HG03565 (cell line): Measurements from ENCODE around the gene SRSF3.
"Not testable (repeated sequence)": the region's sequence is repeated elsewhere in the genome, so short reads cannot be mapped to it uniquely, and the experiment has no call there.

Experiments
- ATAC-seq: cut with Tn5 transposase; IDR thresholded peaks from one replicate; pipeline ENCODE4 v1.9.1; 2021; ENCODE audit warnings: mild to moderate bottlenecking, moderate library complexity; ENCODE audit not compliant: unreplicated experiment

The SRSF3 gene

DNA sequence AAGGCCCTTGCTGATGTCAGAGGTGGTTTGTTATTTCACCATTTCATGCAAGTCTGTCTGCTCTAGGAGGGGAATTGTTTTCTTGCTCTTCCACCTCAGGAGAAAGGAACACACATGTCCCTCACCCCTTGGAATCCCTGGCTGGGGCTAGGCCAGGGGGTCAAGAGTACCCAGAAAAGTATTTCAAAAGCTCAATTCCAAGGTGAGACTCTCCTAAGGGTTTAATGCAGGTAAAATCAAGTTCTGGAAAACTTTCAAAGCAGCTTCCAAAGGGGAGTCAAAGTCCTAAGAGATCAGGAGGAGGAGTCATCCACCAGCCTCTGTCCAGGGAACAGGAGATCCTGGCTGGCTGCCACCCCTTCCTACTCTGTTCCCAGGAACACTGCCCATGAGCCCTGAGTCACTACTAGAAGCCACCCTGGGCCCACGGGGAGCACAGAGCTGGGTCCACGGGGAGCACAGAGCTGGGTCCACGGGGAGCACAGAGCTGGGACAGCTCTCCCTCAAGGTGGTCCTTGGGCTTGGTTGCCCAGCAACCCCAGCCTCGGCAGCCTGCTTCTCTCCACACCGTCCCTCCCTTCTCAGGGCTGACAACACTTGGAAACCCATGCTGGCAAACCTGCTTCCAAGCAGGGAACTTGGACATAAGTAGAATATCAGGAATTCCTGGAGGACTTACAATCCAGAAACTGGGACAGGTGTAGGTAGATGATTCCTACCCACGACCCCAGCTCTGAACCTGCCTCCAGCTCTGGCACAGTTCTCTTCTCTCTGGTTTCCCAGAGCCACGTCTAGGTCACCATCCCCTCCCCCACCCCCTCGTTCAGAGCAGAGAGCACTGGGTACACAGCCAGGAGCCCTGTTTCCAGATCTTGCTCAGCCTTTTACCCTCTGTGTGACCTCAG is 49.0 kb downstream of the SRSF3 start:
- no peak for ATAC-seq

DNA sequence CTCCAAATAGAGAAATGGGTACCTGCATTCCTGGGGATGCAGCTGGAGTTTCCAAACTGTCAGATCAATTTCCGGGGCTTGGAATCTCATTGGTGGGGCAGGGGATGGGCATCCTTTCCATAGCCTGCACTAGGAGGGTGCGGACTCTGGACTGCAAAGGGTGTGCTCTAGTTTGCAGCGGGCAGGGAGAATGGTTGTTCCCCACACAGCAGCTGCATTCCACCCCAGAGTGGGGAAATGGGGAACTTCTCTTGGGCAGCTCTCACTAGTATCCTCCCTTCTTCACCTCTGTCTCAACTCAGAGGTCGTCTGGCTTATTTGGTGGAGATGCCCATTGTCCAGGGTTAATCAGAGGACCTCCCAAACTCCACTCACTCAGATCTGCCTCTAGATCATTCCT is 49.8 kb downstream of the SRSF3 start:
- no peak for ATAC-seq

DNA sequence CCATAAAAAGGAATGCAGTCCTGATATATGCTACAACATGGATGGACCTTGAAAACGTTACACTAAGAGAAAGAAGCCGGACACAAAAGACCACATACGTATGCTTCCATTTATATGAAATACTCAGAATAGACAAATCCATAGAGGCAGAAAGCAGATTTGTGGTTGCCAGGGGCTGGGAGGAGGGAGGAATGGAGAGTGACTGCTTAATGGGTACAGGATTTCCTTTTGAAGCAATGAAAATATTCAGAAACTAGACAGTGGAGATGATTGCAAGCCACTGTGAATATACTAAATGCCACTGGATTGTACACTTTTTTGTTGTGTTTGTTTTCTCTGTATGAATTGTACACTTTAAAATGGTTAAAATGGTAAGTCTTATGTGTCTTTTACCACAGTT is 54.9 kb downstream of the SRSF3 start:
- ATAC-seq: no peak

DNA sequence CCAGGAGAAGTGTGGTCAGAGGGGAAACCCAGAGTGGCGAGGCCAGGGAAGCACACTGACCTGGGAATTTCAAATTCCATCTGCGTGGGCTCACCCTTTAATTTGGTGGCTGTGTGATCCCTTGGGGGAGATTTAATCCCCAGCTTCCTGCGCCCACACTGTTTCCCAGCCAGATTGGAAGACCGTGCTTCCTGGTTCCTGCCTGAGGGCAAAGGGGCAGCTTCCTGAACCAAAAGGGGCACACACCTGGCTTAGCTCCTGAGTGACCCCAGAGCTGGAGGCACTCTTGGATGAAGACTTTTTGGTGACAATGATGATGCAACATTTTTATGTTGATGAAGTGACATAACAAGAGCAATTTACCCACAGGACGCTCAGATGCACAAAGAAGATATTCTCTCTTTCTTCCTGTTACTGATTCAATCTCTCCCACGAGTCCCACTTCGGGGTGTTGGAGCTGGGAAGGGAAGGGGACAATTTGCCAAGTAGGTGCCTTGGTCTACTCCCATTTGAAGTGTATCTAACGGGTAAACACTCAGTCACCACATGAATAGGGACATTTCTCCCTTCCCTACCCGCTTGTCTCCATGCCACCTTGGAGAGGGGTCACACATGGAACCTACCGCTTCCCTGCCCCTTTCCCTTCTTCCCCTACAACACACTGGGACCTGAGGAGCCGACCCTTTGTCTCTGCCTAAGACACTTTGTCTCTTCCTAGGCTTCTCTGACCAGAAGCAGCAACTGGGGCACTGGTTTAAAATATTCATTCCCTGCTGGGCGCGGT is 55.7 kb downstream of the SRSF3 start:
- ATAC-seq: no peak

DNA sequence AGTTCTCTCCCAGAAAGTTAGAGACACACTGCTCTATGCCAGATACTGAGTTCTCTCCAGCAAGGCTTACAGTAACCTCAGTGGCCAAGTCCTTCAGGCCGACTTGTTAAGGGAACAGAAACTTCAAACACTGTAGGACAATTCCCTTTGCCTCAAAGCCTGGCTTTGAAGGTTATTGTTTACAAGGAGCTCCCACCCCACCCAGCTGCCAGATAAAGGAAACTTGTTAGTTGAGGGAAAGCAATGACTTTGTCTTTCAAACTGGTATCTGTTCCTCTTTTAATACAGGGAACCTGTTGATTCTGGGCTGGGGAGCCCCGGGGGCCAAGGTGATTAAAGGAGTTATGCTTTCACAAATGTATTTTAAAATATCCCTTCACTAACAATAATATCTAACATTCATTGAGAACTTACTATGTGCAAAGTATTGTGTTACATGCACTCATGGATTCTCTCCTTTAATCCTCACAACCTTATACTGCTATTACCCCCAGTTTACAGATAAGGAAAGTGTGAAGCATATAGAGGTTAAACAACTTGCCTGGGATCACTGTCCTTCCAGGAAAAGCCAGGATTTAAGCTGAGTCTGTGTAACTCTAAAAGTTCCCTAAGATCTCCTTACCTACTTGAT is 56.8 kb downstream of the SRSF3 start:
- ATAC-seq: no peak

DNA sequence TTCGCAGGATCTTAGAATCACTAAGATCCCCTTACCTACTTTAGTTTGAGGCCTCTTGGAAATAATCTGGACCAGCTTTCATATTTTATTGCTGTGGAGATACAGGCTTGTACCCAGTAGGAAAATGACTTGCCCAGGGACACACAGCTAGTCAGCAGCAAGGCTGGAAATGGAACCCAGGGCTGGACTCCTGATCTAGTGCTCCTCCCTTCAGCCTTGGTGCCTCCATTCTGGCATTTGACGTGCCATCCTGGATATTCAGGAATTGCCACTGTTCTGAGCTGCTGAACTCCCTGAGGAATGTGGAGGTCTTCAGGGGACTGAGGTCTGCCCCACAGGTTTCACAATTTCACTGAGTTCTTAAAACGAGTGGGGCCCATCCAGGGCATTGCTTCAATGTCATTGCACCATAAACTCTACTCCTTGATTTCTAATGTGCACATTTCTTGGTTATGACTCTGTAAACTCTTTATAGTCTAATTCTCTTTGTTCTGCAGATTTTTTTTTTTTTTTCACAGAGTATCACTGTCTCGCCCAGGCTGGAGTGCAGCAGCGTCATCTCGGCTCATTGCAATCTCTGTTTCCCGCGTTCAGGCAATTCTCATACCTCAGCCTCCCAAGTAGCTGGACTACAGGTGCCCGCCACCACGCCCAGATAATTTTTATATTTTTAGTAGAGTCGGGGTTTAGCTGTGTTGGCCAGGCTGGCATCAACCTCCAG is 57.7 kb downstream of the SRSF3 start:
- no peak for ATAC-seq

DNA sequence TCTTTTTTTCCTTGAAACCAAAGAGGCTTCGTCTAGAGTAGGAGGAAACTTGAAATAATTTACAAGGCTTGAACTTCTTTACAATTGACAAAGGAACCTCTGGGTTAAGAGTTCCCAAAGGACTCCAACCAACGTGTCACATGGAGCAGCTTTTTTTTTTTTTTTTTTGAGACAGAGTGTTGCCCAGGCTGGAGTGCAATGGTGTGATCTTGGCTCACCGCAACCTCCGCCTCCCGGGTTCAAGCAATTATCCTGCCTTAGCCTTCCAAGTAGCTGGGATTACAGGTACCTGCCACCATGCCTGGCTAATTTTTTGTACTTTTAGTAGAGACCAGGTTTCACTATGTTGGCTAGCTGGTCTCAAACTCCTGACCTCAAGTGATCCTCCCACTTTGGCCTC is 60.3 kb downstream of the SRSF3 start:
- not testable (repeated sequence) for ATAC-seq
